Subcutaneous adipose tissue (tissue), 4 donors: ENCODE results near the gene OR4D11. TPM values are rescaled to one million over a fixed set of nuclear protein-coding genes. Genes with fewer than 3 reads are reported as not detected.

Experiments
- total RNA-seq, 4 donors: library from RNA; depleted of rRNA; stranded (reverse); fragments of >200 nt; gene quantifications; one replicate each; pipeline ENCODE4 v1.1.0, GENCODE V29; 2016
- TF ChIP-seq, protein P1 (sequence below): fragments of 450-650 bp; IDR thresholded peaks from one replicate; pipeline ENCODE4 v1.5.1; 2016; ENCODE audit warnings: low read depth, mild to moderate bottlenecking, control low read depth, antibody characterized with exemption, moderate library complexity

The OR4D11 gene
- total RNA-seq, 4 donors from 2014 or later, result not detected

DNA sequence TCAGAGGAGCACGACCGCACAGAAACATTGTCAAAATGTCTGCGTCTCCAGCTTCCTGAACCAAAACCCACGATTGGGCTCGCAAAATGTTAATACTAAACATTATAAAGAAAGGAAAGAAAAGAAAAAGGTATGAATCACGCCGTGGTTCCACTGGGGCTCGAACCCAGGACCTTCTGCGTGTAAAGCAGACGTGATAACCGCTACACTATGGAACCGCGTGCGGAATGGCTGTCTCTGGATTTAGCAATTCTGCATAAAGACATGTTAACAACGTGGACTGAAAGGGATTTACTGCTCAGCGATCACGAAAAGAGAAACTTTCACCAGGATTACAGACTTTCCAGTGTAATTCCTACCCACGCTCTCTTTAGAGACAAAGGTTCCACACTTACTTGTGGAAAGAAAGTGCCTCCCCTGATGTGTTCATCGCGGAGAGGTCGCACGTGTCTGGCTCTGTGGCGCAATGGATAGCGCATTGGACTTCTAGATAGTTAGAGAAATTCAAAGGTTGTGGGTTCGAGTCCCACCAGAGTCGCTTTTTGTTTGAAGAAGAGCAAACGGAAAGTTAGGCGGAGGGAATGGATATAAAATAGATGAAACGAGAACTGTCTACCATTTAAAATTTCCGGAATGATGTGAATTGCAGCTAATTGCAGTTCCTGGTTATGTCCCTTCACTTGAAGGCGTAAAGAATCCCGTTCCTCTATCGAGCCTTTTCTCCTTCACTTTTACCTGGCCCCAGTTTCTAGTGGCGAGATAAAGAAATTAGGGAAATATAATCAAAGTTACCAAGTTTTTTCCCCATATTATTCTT is 47.7 kb downstream of the OR4D11 start:
- TF ChIP-seq, protein P1, sequence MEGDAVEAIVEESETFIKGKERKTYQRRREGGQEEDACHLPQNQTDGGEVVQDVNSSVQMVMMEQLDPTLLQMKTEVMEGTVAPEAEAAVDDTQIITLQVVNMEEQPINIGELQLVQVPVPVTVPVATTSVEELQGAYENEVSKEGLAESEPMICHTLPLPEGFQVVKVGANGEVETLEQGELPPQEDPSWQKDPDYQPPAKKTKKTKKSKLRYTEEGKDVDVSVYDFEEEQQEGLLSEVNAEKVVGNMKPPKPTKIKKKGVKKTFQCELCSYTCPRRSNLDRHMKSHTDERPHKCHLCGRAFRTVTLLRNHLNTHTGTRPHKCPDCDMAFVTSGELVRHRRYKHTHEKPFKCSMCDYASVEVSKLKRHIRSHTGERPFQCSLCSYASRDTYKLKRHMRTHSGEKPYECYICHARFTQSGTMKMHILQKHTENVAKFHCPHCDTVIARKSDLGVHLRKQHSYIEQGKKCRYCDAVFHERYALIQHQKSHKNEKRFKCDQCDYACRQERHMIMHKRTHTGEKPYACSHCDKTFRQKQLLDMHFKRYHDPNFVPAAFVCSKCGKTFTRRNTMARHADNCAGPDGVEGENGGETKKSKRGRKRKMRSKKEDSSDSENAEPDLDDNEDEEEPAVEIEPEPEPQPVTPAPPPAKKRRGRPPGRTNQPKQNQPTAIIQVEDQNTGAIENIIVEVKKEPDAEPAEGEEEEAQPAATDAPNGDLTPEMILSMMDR, result no peak

GRCh38 chr11:59551659-59552521 is 48.5 kb downstream of the OR4D11 start:
- TF ChIP-seq, protein P1, result no peak

GRCh38 chr11:59552844-59553243 is 49.5 kb downstream of the OR4D11 start:
- TF ChIP-seq, protein P1, result no peak

DNA sequence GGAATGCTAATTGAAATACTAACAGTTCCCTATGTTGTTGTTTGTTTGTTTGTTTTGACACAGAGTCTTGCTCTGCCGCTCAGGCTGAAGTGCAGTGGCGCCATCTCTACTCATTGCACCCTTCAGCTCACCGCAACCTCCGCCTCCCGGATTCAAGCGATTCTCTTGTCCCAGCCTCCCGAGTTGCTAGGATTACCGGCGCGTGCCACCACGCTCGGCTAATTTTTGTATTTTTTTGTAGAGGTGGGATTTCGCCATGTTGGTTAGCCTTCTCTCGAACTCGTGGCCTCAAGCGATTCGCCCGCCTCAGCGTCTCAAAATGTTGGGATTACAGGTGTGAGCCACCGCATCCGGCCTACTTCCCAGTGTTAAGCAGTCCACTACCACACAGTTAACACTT is 49.9 kb downstream of the OR4D11 start:
- TF ChIP-seq, protein P1, result no peak

Other genes starting within 250 kb of the OR4D11 start
- gene OR5AN1, start 144.7 kb upstream of the OR4D11 start, total RNA-seq, result under 1 TPM in 1 of 4 donors, not detected in 3; under 0.01 TPM
- gene OR5A2, start 77.2 kb upstream of the OR4D11 start, total RNA-seq, result not detected
- gene OR5A1, start 67.1 kb upstream of the OR4D11 start, total RNA-seq, result not detected
- gene OR4D6, start 46.6 kb upstream of the OR4D11 start, total RNA-seq, result not detected
- not detected for gene OR4D10, start 30.3 kb upstream of the OR4D11 start, total RNA-seq
- not detected for gene OR4D9, start 8.0 kb downstream of the OR4D11 start, total RNA-seq
- gene OSBP, start 112.2 kb downstream of the OR4D11 start, total RNA-seq, result 10 to 100 TPM; 43.5 to 54.1 (median 48.1) TPM
- 10 to 100 TPM; 12.6 to 23.8 (median 15.2) TPM for gene PATL1, start 165.5 kb downstream of the OR4D11 start, total RNA-seq
- not detected for gene OR10V1, start 210.3 kb downstream of the OR4D11 start, total RNA-seq